Caki2 (cell line): Measurements from ENCODE around the gene DNAH9. TPM values are rescaled to one million over a fixed set of nuclear protein-coding genes. Genes with fewer than 3 reads are reported as not detected.
A peak's percentile ranks its signal among the peaks of the same experiment; 100 is the strongest.
"Not testable (repeated sequence)": the region's sequence is repeated elsewhere in the genome, so short reads cannot be mapped to it uniquely, and the experiment has no call there.

ENCODE experiments used
- DNase-seq: peaks from one replicate; pipeline ENCODE4 v3.0.0-alpha.2; 2015; ENCODE audit warnings: low read depth
- in situ Hi-C: cut with HindIII; loops from 2 replicates; pipeline ENCODE4 v1.10.0; 2016; ENCODE audit warnings: low sequenced_read_pairs, low pct_unique_long_range_greater_than_20kb, mixed read lengths
- total RNA-seq: library from RNA; depleted of rRNA; stranded (reverse); fragments of >200 nt; shearing (Covaris generic); gene quantifications from 2 replicates; pipeline ENCODE4 v1.2.3, GENCODE V29; 2014; ENCODE audit warnings: low replicate concordance

DNAH9 gene
- total RNA-seq, 1 experiment from 2014 or later = 1.5 TPM

DNA sequence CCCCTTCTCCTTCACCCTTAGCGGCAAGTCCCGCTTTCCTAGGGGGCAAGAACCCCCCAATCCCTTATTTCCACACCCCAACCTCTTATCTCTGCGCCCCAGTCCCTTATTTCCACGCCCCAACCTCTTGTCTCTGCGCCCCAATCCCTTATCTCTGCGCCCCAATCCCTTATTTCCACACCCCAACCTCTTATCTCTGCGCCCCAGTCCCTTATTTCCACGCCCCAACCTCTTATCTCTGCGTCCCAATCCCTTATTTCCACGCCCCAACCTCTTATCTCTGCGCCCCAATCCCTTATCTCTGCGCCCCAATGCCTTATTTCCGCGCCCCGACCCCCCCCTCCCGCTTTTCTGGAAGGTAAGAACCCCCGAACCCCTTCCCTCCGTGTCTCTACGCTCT lies 374.5 kb downstream of the DNAH9 start:
- in situ Hi-C loops = not testable (repeated sequence)

GRCh38 chr17:11979795-11980194 lies 381.5 kb downstream of the DNAH9 start:
- no peak for DNase-seq
- in situ Hi-C loops = no loop called here

More for the DNA sequence above, 374.5 kb downstream of the DNAH9 start:
- not testable (repeated sequence) for DNase-seq

DNA sequence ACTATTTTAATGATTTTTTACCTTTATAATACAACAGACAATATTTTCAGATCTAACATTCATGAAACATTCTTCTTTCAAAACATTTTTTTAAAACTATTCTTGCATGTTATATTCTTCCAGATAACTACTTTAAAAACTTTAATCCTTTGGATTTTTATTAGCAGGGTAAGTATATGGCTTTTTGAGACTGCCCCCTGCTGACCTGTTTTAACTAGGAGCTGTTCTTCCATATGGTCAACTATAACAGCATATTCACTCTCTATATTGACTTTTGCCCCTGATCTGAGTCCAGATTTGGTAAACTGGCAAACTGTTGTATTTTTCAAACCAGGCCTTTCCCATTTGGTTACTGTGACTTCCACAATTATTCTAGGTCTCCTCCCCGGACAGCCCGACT lies 382.5 kb downstream of the DNAH9 start:
- in situ Hi-C loops = no loop called here
- DNase-seq = no peak

GRCh38 chr17:11981862-11982261 lies 383.6 kb downstream of the DNAH9 start:
- DNase-seq = no peak
- in situ Hi-C loops = no loop called here

- no peak for DNase-seq
- in situ Hi-C loops = no loop called here
Measured at GRCh38 chr17:11986179-11986941, 388.1 kb downstream of the DNAH9 start.

- in situ Hi-C loops = no loop called here
- peak; percentile 21 for DNase-seq
Measured at GRCh38 chr17:11986942-11987329, 388.7 kb downstream of the DNAH9 start.

DNA sequence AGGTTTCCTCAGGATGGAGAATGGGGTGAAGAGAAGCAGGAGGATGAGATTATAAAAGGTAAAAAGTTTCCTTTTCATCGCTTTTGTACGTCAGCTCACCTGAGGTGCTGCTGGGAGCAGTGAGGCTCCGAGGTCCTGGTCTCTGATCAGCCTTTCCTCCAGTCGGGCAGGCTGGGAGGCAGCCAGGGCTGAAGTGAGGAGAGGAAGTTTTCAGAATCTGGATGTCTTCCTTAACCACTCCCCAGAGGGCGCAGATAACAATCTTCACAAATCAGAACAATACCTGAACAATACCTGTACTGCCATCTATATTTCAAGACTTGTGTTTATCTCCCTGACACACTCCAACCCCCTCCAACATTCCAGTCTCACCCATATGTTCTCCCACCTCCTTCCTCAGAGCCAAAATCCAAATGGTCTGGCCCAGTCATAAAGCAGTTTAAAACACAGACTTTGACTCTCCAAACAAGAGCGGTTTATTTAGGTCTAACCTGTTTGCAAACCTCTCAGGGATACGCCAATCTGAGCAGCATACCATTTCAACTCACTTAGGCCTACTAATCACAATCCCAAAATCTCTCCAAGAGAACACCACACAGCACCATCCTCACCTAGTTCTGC lies 392.2 kb downstream of the DNAH9 start:
- DNase-seq = no peak
- in situ Hi-C loops = no loop called here

DNA sequence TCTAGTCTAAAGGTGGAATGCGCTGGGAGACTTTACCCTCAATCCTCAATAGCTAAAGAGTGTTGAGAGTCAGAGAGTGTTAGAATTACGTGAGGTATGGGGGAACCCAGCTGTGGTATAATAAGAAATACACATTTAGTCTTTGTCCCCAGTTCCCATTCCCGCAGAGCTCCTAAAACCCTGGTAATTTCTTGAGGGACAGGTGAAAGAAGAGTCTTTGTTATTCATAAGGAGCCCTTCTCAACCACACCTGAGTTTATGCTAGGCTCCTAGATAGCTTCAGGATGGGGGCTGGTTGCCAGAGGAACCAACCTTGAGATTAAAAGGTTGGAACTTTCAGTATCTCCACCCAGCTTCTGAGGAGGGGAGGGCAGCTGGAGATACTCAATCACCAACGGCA lies 393.2 kb downstream of the DNAH9 start:
- in situ Hi-C loops = no loop called here
- DNase-seq = no peak

- in situ Hi-C loops = no loop called here
Measured at GRCh38 chr17:11996722-11997146, 398.5 kb downstream of the DNAH9 start.

DNA sequence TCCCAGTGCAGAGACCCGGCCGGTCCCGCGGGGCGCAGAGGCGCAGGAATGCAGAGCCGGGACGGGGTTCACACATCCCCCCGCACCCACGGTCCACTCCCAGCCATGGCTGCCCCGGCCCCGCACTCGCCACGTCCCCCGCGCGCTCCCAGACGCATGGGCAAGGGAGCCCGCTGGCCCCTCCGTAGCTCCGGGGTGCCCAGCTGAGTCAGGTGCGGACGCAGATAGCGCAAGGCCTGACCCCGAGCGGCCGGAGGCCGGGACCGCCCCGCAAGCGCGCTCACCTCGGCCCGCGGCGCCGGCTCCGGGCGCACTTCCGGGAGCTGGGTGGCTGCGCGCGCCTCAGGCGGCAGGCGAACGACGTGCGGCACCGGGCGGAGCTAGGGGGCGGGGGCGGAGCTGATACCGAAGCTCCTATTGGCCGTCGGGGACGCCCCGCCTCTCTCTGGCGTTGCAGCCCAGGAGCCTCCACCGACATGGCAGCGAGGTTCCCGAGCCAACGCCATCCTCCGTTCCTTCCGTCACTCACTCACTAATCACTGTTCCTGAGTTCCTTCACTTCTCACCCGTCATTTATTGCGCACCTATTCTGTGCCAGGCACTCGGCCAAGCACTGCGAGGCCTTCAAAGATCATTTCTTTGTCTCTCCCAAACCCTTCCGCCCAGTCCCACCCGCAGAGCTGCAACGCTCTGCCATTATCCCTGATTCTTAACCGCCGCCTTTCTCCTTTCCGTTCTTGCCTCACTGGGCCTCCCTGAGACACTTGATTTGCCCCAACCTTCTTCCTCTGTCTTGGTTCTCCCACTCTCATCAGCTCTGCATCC lies 399.1 kb downstream of the DNAH9 start, which contains the start of gene ZNF18:
Gene ZNF18 (minus strand): TSS at position 329 of the 825 bp plus-strand sequence. CDS start 4,646 bp downstream, outside the sequence.
- in situ Hi-C loops = no loop called here
- peak; percentile 90 for DNase-seq

More at GRCh38 chr17:11996722-11997146, 398.5 kb downstream of the DNAH9 start:
- no peak for DNase-seq

DNA sequence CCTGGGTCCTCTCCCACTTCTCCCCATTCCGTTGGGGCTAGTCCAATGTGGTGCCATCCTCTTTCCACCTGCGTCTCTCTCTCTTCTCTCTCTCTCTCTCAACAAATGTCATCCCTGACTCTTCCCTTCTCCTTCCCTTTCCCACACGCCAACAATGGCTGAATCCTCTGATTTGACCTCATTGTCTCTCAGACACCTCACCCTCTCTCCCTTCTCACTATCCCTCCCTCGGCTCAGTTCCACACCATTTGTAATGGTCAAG lies 399.6 kb downstream of the DNAH9 start:
- in situ Hi-C loops = no loop called here
- DNase-seq = no peak

GRCh38 chr17:11999696-12000095 lies 401.4 kb downstream of the DNAH9 start:
- DNase-seq = no peak
- in situ Hi-C loops = no loop called here

GRCh38 chr17:12007466-12007865 lies 409.2 kb downstream of the DNAH9 start:
- in situ Hi-C loops = no loop called here
- DNase-seq = no peak
